NCI-H524 (cell line): ENCODE data around the gene STX19.

Experiments used
- DNase-seq, 2 experiments: peaks; one replicate each; lab custom pipeline; 2025; lab: John Stamatoyannopoulos, UW

Gene STX19

GRCh38 chr3:94036909-94037507, 8.6 kb upstream of the STX19 start:
- peak in 1 of 2 experiments; percentile 44 for DNase-seq

- no peak for DNase-seq
Measured at GRCh38 chr3:94026623-94027022, 1.8 kb downstream of the STX19 start.

GRCh38 chr3:94024385-94024784, 4.0 kb downstream of the STX19 start:
- DNase-seq, result no peak

GRCh38 chr3:94020293-94020692, 8.1 kb downstream of the STX19 start:
- no peak for DNase-seq

- peak in 1 of 2 experiments; percentile 5 for DNase-seq
Measured at GRCh38 chr3:94019659-94020058, 8.7 kb downstream of the STX19 start.

GRCh38 chr3:94015025-94015424, 13.4 kb downstream of the STX19 start:
- DNase-seq, result no peak

GRCh38 chr3:94012185-94012584, 16.2 kb downstream of the STX19 start:
- DNase-seq, result no peak

GRCh38 chr3:94011233-94011711, 17.1 kb downstream of the STX19 start:
- no peak for DNase-seq

- DNase-seq, result no peak
Measured at GRCh38 chr3:94009608-94010007, 18.8 kb downstream of the STX19 start.

- DNase-seq, result no peak
Measured at GRCh38 chr3:94008253-94008652, 20.1 kb downstream of the STX19 start.

GRCh38 chr3:94004301-94004910, 24.0 kb downstream of the STX19 start:
- DNase-seq, result peak in 1 of 2 experiments; percentile 57

- DNase-seq, result no peak
Measured at GRCh38 chr3:94001827-94002495, 26.4 kb downstream of the STX19 start.

- DNase-seq, result no peak
Measured at GRCh38 chr3:94001191-94001590, 27.2 kb downstream of the STX19 start.

GRCh38 chr3:93994056-93994455, 34.3 kb downstream of the STX19 start:
- DNase-seq, result no peak

- no peak for DNase-seq
Measured at GRCh38 chr3:93992207-93992606, 36.2 kb downstream of the STX19 start.

GRCh38 chr3:93991631-93992030, 36.8 kb downstream of the STX19 start:
- DNase-seq, result no peak

- DNase-seq, result no peak
Measured at GRCh38 chr3:93989241-93989640, 39.2 kb downstream of the STX19 start.

GRCh38 chr3:93988764-93989163, 39.6 kb downstream of the STX19 start:
- no peak for DNase-seq

GRCh38 chr3:93988283-93988682, 40.1 kb downstream of the STX19 start:
- no peak for DNase-seq

GRCh38 chr3:93984618-93985017, 43.8 kb downstream of the STX19 start:
- DNase-seq, result no peak

GRCh38 chr3:93983408-93983807, 45.0 kb downstream of the STX19 start:
- no peak for DNase-seq

- no peak for DNase-seq
Measured at GRCh38 chr3:93981649-93982048, 46.7 kb downstream of the STX19 start.
